GM12878 (cell line): ENCODE measurements around the gene PRM1. TPM values are rescaled to one million over a fixed set of nuclear protein-coding genes. Genes with fewer than 3 reads are reported as not detected.
A peak's percentile ranks its signal among the peaks of the same experiment; 100 is the strongest.

Source experiments
- ATAC-seq: fragments of 200-7000 bp; cut with Tn5 transposase; 3 replicates; pipeline ENCODE4 v1.9.1; 2020; ENCODE audit warnings: mild to moderate bottlenecking, moderate library complexity
- BruUV-seq: library from RNA; stranded (reverse); fragments of 400-500 nt; replicated peaks from 2 replicates; lab custom pipeline; 2021; lab: Mats Ljungman, UMichigan
- CTCF ChIA-PET: fragments of 300-600 bp; sonication (Branson Sonifier 250); formaldehyde crosslinking; extraction: SDS; loops from one replicate; lab custom pipeline; 2021; ENCODE audit warnings: inconsistent platforms; lab: Yijun Ruan, JAX
- POLR2A ChIA-PET: fragments of 350-600 bp; formaldehyde crosslinking; extraction: SDS; loops from one replicate; lab custom pipeline; 2021; ENCODE audit warnings: inconsistent platforms; lab: Charles Lee
- RAD21 ChIA-PET: fragments of 300-600 bp; sonication (Branson Sonifier 250); formaldehyde crosslinking; loops from one replicate; lab custom pipeline; 2023; ENCODE audit warnings: antibody characterized with exemption; ENCODE audit not compliant: unreplicated experiment; lab: Charles Lee
- SMC1A ChIA-PET: fragments of 300-600 bp; sonication (Branson Sonifier 250); formaldehyde crosslinking; loops from one replicate; lab custom pipeline; 2023; ENCODE audit not compliant: unreplicated experiment, uncharacterized antibody; lab: Charles Lee
- DNase-seq: peaks from one replicate; pipeline ENCODE4 v3.0.0-alpha.2; 2011; ENCODE audit warnings: low read depth, low spot score
- FAIRE-seq: peaks from 3 replicates; lab custom pipeline; 2011; peaks lifted over from hg19 to GRCh38; lab: Jason Lieb, UNC
- H2AFZ ChIP-seq: 2 replicates; pipeline ENCODE4 v1.6.0; 2011; ENCODE audit warnings: low read depth, low read length, control low read depth; ENCODE audit not compliant: control insufficient read depth
- H3K27ac ChIP-seq: 2 replicates; pipeline ENCODE4 v1.5.1; 2011; ENCODE audit warnings: control low read depth; ENCODE audit not compliant: control insufficient read depth, insufficient read depth
- H3K27me3 ChIP-seq, 2 experiments: replicated peaks in 1 of 2; 2 replicates each; pipeline versions ENCODE4 v1.6.0 to v1.6.1; 2011; ENCODE audit warnings: low read length in 1 of 2; ENCODE audit not compliant: control insufficient read depth in 2 of 2, insufficient read depth in 2 of 2
- H3K36me3 ChIP-seq, 2 experiments: 2 replicates each; pipeline ENCODE4 v1.5.1; 2011; ENCODE audit warnings: low read length in 1 of 2; ENCODE audit not compliant: control insufficient read depth in 2 of 2, insufficient read depth in 2 of 2
- H3K4me1 ChIP-seq: 2 replicates; pipeline ENCODE4 v1.6.1; 2011; ENCODE audit warnings: mild to moderate bottlenecking, low read length, moderate library complexity, mixed read lengths; ENCODE audit not compliant: control insufficient read depth, insufficient read depth
- H3K4me2 ChIP-seq: 2 replicates; pipeline ENCODE4 v1.6.0; 2011; ENCODE audit warnings: control low read depth; ENCODE audit not compliant: control insufficient read depth, insufficient read depth
- H3K4me3 ChIP-seq: fragments of 200-600 bp; sonication (generic); 2 replicates; pipeline ENCODE4 v1.5.1; 2016
- H3K79me2 ChIP-seq: 2 replicates; pipeline ENCODE4 v1.6.0; 2011; ENCODE audit warnings: low read length; ENCODE audit not compliant: control insufficient read depth, insufficient read depth
- H3K9ac ChIP-seq: 2 replicates; pipeline ENCODE4 v1.8.0; 2011; ENCODE audit warnings: low read length, control low read depth, mixed read lengths; ENCODE audit not compliant: control insufficient read depth, insufficient read depth
- H3K9me3 ChIP-seq: replicated peaks from 3 replicates; pipeline ENCODE4 v1.5.1; 2011; ENCODE audit warnings: mild to moderate bottlenecking, low read length; ENCODE audit not compliant: control insufficient read depth, insufficient read depth
- H4K20me1 ChIP-seq: 2 replicates; pipeline ENCODE4 v1.6.0; 2011; ENCODE audit not compliant: control insufficient read depth, insufficient read depth
- EGR1 ChIP-seq, 2 experiments: IDR thresholded peaks; 1 replicate in 1 of 2; 2 replicates in 1 of 2; pipeline ENCODE4 v1.6.1; 2011 to 2012; ENCODE audit warnings: low read depth in 2 of 2, low read length in 2 of 2, borderline replicate concordance in 1 of 2, mild to moderate bottlenecking in 1 of 2, moderate library complexity in 1 of 2
- IRF3 ChIP-seq: fragments of 450-650 bp; IDR thresholded peaks from 2 replicates; pipeline ENCODE4 v1.6.1; 2014; ENCODE audit warnings: mild to moderate bottlenecking
- JUNB ChIP-seq: IDR thresholded peaks from 2 replicates; pipeline ENCODE4 v1.6.1; 2016; ENCODE audit warnings: antibody characterized with exemption, mild to moderate bottlenecking
- MTA2 ChIP-seq: fragments of 450-650 bp; IDR thresholded peaks from 2 replicates; pipeline ENCODE4 v1.6.1; 2016; ENCODE audit warnings: low read depth, mild to moderate bottlenecking, moderate library complexity
- MXI1 ChIP-seq: fragments of 150-350 bp; IDR thresholded peaks from 2 replicates; pipeline ENCODE4 v1.6.1; 2011; ENCODE audit warnings: low read depth, mild to moderate bottlenecking, inconsistent platforms, low read length, improper control_type of control experiment
- POLR2AphosphoS2 ChIP-seq: IDR thresholded peaks from 2 replicates; pipeline ENCODE4 v1.6.1; 2011; ENCODE audit warnings: low read depth, mild to moderate bottlenecking, low read length, improper control_type of control experiment, moderate library complexity
- SIX5 ChIP-seq: IDR thresholded peaks from 2 replicates; pipeline ENCODE4 v1.6.1; 2011; ENCODE audit warnings: mild to moderate bottlenecking, low read depth, low read length, moderate library complexity; ENCODE audit not compliant: severe bottlenecking
- SMAD5 ChIP-seq: IDR thresholded peaks from 2 replicates; pipeline ENCODE4 v1.6.1; 2016; ENCODE audit warnings: antibody characterized with exemption, low read depth
- TCF12 ChIP-seq: IDR thresholded peaks from 2 replicates; pipeline ENCODE4 v1.6.1; 2011; ENCODE audit warnings: low read depth, mild to moderate bottlenecking, low read length
- YBX1 ChIP-seq: fragments of 450-650 bp; IDR thresholded peaks from 2 replicates; pipeline ENCODE4 v1.6.1; 2016; ENCODE audit warnings: antibody characterized with exemption
- ZNF207 ChIP-seq: fragments of 450-650 bp; IDR thresholded peaks from 2 replicates; pipeline ENCODE4 v1.6.1; 2014; ENCODE audit warnings: antibody characterized with exemption, mild to moderate bottlenecking, borderline replicate concordance
- WGBS: methylation state at CpG from one replicate; pipeline ENCODE4 v1.1.6; 2016; ENCODE audit warnings: low lambda C conversion rate; ENCODE audit not compliant: insufficient replicate concordance, insufficient coverage; ENCODE audit errors: missing lambda C conversion rate; 5-methylcytosine and 5-hydroxymethylcytosine counted together
- in situ Hi-C: fragments of 300-500 bp; cut with MboI; formaldehyde crosslinking; loops from 9 replicates; pipeline ENCODE4 v1.14.3; 2018; ENCODE audit warnings: mixed read lengths
- intact Hi-C: fragments of 100-400 bp; cut with micrococcal nuclease; formaldehyde crosslinking; loops from one replicate; pipeline ENCODE4 v1.14.2; 2022; ENCODE audit not compliant: unreplicated experiment
- polyA plus RNA-seq, 11 experiments: library from polyadenylated mRNA; depleted of rRNA in 4 of 11; unstranded in 6 of 11; stranded (reverse) in 5 of 11; fragments of >200 nt; fragmentation: Nextera tagmentation in 4 of 11; fragmentation: Illumina TruSeq in 1 of 11; extraction: Ambion mirVana in 4 of 11; extraction: Trizol in 1 of 11; gene quantifications; 1 replicate in 1 of 11; 2 replicates in 10 of 11; pipeline versions ENCODE4 v1.2.1 to v1.2.3, GENCODE V29; 2011 to 2016; ENCODE audit warnings: inconsistent platforms in 2 of 11, missing spikeins in 2 of 11, low read depth in 1 of 11
- total RNA-seq, 4 experiments: library from RNA; depleted of rRNA in 3 of 4; stranded (reverse); fragments of >200 nt in 3 of 4; fragmentation: Illumina TruSeq in 1 of 4; extraction: Trizol in 1 of 4; gene quantifications; 2 replicates each; pipeline versions ENCODE4 v1.2.1 to v1.2.3, GENCODE V29; 2013 to 2021
- TF ChIP-seq, protein P1 (sequence below): fragments of 450-650 bp; IDR thresholded peaks from 2 replicates; pipeline ENCODE4 v1.6.1; 2018; ENCODE audit warnings: mild to moderate bottlenecking, low read depth, moderate library complexity; ENCODE audit not compliant: partially characterized antibody

Gene PRM1
- total and polyA plus RNA-seq, 10 of the 15 experiments (the other 5 are each of a cell fraction or from before 2014, with no cell fraction given): 0.20 TPM; not detected in 9

DNA sequence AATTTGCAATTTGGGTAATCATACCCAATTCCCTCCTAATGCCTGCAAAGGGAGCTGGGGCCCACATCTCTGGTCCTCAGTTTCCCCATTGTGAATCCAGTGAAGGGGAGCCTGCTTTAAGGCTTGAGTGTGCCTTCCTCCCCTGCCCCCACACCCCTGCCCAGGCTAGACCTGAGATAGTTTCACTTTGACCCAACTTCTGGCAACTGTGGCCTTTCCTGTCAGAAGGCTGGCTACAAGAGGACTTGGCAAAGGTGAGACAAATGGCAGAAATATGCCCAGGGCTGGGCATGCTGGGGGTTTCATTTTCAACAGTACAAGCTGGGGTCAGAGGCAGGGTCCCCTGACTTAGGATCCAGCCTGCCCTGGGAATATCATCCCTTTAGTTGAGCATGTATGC lies 35.1 kb downstream of the PRM1 start:
- no peak for DNase-seq
- CTCF ChIA-PET: interaction anchor here (1.2 kb wide), 1 partner anchor 13 kb away, joined by 4 read pairs; no protein-coding TSS in a partner anchor
- POLR2A ChIA-PET: interaction anchor here (1.4 kb wide), 1 partner anchor 10 kb away, joined by 6 read pairs; no protein-coding TSS in a partner anchor
- ATAC-seq: peak; percentile 61
- Histone ChIP-seq H3K4me2 (no peak overlapping the region), H3K36me3 (no peaks in the 10 kb centered on the region), H3K9me3 (no peaks in the 10 kb centered on the region; the same call in 2 of the 3 replicates), H3K4me1 (peaks cover 10% of the 10 kb centered on the region), H3K27me3 (no peaks in the 10 kb centered on the region), H3K4me3 (no peak overlapping the region), H4K20me1 (no peaks in the 10 kb centered on the region), H3K27ac (no peak overlapping the region), H2AFZ (no peak overlapping the region), H3K79me2 (no peaks in the 10 kb centered on the region), H3K9ac (no peak overlapping the region)
- RAD21 ChIA-PET: interaction anchor here (0.6 to 3.3 kb wide), 6 partner anchors 10 to 54 kb away, joined by 3 to 13 read pairs (median 4); partner anchors contain the start of gene SOCS1
- no peak for FAIRE-seq
- in situ Hi-C loops (no loop called here), intact Hi-C loops (no loop called here)
- TF ChIP-seq MTA2: 0 out of 2 replicates have a peak, but pooled peaks have one; percentile 13
- TF ChIP-seq YBX1: no peak
- peak; percentile 32 for TF ChIP-seq JUNB
- TF ChIP-seq SIX5: no peak
- no TSS peak for BruUV-seq
- SMC1A ChIA-PET: interaction anchor here (1.0 to 3.3 kb wide), 8 partner anchors 9 to 282 kb away, joined by 3 to 15 read pairs (median 4); no protein-coding TSS in a partner anchor

GRCh38 chr16:11245222-11245737 lies 35.9 kb downstream of the PRM1 start:
- intact Hi-C loops: no loop called here
- ChIA-PET RAD21 (interaction anchor here (0.6 to 3.3 kb wide), 4 partner anchors 20 to 55 kb away, joined by 3 to 13 read pairs (median 5); no protein-coding TSS in a partner anchor), SMC1A (interaction anchor here (1.0 to 3.3 kb wide), 7 partner anchors 8 to 281 kb away, joined by 3 to 15 read pairs (median 4); no protein-coding TSS in a partner anchor), POLR2A (interaction anchor here (0.6 to 1.4 kb wide), 2 partner anchors 9 to 344 kb away, joined by 4 to 6 read pairs; no protein-coding TSS in a partner anchor), CTCF (no interaction called here)
- BruUV-seq: no TSS peak
- Histone ChIP-seq H2AFZ (no peak overlapping the region), H3K4me3 (no peak overlapping the region), H4K20me1 (no peaks in the 10 kb centered on the region), H3K4me2 (no peak overlapping the region), H3K79me2 (no peaks in the 10 kb centered on the region), H3K9me3 (no peaks in the 10 kb centered on the region; the same call in 2 of the 3 replicates), H3K27ac (no peak overlapping the region), H3K9ac (no peak overlapping the region), H3K27me3 (no peaks in the 10 kb centered on the region), H3K36me3 (no peaks in the 10 kb centered on the region), H3K4me1 (peaks cover 12% of the 10 kb centered on the region)
- no peak for FAIRE-seq
- no peak for DNase-seq
- no peak for ATAC-seq
- in situ Hi-C loops: no loop called here
- 72% methylated on average over 5 of the region's 5 CpGs for WGBS
- TF ChIP-seq TCF12 (no peak), EGR1 (IDR thresholded peaks at IDR 0.05; ENCODE audit: borderline replicate concordance in 1 of 2, low read depth in 2 of 2, low read length in 2 of 2) (no peak), SMAD5 (no peak), POLR2AphosphoS2 (no peak), IRF3 (no peak), MXI1 (no peak), ZNF207 (no peak)
- TF ChIP-seq, protein P1, sequence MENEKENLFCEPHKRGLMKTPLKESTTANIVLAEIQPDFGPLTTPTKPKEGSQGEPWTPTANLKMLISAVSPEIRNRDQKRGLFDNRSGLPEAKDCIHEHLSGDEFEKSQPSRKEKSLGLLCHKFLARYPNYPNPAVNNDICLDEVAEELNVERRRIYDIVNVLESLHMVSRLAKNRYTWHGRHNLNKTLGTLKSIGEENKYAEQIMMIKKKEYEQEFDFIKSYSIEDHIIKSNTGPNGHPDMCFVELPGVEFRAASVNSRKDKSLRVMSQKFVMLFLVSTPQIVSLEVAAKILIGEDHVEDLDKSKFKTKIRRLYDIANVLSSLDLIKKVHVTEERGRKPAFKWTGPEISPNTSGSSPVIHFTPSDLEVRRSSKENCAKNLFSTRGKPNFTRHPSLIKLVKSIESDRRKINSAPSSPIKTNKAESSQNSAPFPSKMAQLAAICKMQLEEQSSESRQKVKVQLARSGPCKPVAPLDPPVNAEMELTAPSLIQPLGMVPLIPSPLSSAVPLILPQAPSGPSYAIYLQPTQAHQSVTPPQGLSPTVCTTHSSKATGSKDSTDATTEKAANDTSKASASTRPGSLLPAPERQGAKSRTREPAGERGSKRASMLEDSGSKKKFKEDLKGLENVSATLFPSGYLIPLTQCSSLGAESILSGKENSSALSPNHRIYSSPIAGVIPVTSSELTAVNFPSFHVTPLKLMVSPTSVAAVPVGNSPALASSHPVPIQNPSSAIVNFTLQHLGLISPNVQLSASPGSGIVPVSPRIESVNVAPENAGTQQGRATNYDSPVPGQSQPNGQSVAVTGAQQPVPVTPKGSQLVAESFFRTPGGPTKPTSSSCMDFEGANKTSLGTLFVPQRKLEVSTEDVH: no peak
